IPS-15b (cell line): ENCODE data around the gene ZDHHC14.

ENCODE experiments used
- H3K27me3 ChIP-seq: one replicate; pipeline ENCODE4 v1.6.1; 2013; ENCODE audit warnings: low read length; ENCODE audit not compliant: control insufficient read depth, insufficient read depth
- H3K36me3 ChIP-seq: one replicate; pipeline ENCODE4 v1.6.1; 2013; ENCODE audit warnings: low read length; ENCODE audit not compliant: control insufficient read depth, insufficient read depth
- H3K4me1 ChIP-seq: one replicate; pipeline ENCODE4 v1.6.1; 2013; ENCODE audit warnings: mild to moderate bottlenecking, low read length; ENCODE audit not compliant: control insufficient read depth, insufficient read depth
- H3K4me3 ChIP-seq: one replicate; pipeline ENCODE4 v1.5.1; 2013; ENCODE audit warnings: low read depth, low read length
- H3K9ac ChIP-seq: one replicate; pipeline ENCODE4 v1.6.1; 2013; ENCODE audit warnings: low read depth, mild to moderate bottlenecking, low read length
- H3K9me3 ChIP-seq: one replicate; pipeline ENCODE4 v1.6.1; 2013; ENCODE audit warnings: mild to moderate bottlenecking, low read length; ENCODE audit not compliant: control insufficient read depth, insufficient read depth

The ZDHHC14 gene

DNA sequence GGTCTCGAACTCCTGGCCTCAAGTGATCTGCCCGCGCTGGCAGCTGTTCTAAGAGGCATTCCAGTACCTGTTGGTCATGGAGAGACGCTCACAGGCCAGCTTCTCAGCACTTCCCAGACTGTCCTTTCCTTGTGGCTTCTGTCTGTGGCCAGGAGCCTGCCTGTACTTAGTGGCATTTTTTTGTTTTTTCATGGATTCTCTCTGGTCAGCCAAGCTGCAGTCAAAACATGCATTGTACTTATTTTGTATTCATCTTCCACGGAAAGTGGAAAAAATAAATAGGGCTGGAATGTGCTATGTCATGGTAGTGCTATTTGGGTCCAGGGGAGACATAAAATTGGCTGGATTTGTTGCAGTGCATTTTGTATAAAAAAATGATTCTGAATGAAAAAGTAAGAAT, 29.1 kb downstream of the ZDHHC14 start:
- no peaks in the 10 kb centered on the region for H3K27me3 ChIP-seq
- no peaks in the 10 kb centered on the region for H3K9me3 ChIP-seq
- H3K9ac ChIP-seq = no peak overlapping the region
- no peak overlapping the region for H3K4me3 ChIP-seq
- no peaks in the 10 kb centered on the region for H3K36me3 ChIP-seq
- no peaks in the 10 kb centered on the region for H3K4me1 ChIP-seq

DNA sequence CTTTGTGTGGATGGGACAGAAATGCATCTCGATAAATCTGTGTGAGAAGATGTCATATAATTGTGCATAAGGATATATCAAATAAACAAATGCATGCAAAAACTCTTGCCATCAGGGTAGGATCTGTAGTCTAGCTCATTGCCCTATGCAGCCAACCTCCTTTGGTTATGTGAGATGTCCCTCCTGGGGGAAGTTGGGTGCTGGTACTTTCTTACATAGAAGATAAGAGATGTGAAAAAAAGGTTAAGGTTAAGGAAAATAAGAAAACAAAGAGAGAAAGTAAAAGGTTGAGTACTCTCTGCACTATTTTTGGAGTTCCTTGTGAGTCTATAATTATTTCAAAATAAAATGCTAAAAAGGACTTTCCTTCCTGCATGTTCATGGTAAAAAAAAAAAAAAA, 30.4 kb downstream of the ZDHHC14 start:
- no peak overlapping the region for H3K9ac ChIP-seq
- no peak overlapping the region for H3K4me3 ChIP-seq
- H3K9me3 ChIP-seq = no peaks in the 10 kb centered on the region
- H3K27me3 ChIP-seq = no peaks in the 10 kb centered on the region
- H3K4me1 ChIP-seq = no peaks in the 10 kb centered on the region
- no peaks in the 10 kb centered on the region for H3K36me3 ChIP-seq

DNA sequence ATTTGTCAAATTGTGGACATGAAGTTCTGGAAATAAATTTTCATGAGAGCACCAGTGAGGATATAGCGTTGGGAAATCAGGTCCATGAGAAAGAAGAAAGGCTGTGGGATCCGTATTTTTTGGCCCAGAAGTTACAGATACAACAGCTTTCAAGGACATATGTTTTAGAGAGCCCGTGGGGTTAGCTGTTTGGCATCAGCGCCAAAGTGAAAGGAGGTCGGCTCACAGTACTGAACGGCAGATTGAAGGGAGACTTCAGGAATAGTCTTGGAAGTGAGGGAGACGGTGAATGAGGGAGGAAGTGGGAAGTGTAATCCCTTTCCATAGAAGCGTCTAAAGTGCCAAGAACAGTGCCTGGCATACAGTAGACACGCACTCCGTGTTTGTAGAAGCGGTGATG, 31.8 kb downstream of the ZDHHC14 start:
- no peak overlapping the region for H3K4me3 ChIP-seq
- H3K9ac ChIP-seq = no peak overlapping the region
- no peaks in the 10 kb centered on the region for H3K4me1 ChIP-seq
- H3K9me3 ChIP-seq = no peaks in the 10 kb centered on the region
- no peaks in the 10 kb centered on the region for H3K36me3 ChIP-seq
- H3K27me3 ChIP-seq = no peaks in the 10 kb centered on the region

DNA sequence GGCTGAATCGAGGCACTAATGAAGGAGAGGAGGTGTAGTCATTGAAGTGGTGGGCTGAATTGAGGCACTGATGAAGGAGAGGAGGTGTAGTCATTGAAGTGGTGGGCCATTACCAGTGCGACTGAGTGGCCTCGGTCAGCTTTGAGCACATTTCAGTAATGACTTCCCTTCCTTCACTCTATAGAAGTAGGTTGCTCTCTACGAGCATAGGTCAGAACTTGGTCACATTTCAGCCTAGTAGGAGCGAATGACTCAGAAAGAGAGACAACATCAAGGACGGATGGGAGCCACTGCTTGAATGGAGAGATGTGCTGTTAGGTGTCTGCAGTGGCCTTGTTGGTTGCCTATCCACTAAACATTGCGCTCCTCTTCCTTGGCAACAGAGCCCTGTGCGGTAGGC, 39.5 kb downstream of the ZDHHC14 start:
- Histone ChIP-seq H3K36me3 (no peaks in the 10 kb centered on the region), H3K4me3 (no peak overlapping the region), H3K4me1 (peaks cover 4% of the 10 kb centered on the region), H3K9me3 (no peaks in the 10 kb centered on the region), H3K9ac (no peak overlapping the region), H3K27me3 (no peaks in the 10 kb centered on the region)

DNA sequence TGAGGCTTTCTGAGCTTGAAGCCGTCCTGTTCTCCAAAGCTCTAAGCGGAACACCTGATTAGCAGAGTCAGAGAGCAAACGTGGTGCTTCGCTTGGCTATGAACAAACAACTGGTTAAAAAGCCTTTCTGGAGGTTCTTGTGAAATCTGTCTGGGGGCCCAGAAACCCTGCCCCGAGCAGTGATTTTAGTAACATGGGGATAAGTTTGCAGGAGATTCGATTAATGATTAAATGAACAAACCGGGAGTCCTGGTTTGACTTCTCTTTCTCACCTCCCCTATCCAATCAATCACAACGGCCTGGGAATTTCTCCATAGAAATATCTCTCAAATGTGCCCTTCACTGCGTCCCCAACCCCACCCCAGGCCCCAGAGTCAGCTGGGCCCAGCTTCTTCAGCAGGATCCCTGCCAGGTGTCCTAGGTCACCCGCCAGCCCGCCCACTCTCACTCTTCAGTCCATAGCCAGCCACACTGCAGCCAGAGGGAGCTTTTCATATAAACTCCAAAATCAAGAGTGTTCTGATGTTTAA, 43.6 kb downstream of the ZDHHC14 start:
- Histone ChIP-seq H3K4me3 (no peak overlapping the region), H3K9ac (no peak overlapping the region), H3K9me3 (no peaks in the 10 kb centered on the region), H3K36me3 (no peaks in the 10 kb centered on the region), H3K27me3 (no peaks in the 10 kb centered on the region), H3K4me1 (peaks cover 9% of the 10 kb centered on the region)

DNA sequence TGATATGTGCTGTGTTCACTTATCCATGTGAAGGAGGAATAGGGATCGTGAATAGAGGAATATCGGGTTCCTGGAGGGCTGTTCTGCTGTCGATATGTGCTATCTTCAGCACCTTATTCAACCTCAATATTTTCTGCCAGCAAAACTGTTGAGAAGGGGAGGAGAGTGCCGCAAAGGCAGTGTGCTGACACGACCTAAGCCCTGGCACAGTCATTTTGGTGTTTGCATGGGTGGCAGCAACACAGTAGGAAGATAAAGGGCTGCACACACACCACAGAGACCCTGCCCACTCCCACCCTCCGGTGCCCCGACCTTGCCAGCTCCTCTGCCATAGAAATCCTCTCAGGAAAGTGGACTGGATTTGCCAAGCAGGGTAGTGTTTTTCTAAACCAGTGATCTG, 47.0 kb downstream of the ZDHHC14 start:
- H3K4me3 ChIP-seq = no peak overlapping the region
- no peaks in the 10 kb centered on the region for H3K27me3 ChIP-seq
- no peak overlapping the region for H3K9ac ChIP-seq
- H3K4me1 ChIP-seq = peaks cover 16% of the 10 kb centered on the region
- H3K36me3 ChIP-seq = no peaks in the 10 kb centered on the region
- no peaks in the 10 kb centered on the region for H3K9me3 ChIP-seq

DNA sequence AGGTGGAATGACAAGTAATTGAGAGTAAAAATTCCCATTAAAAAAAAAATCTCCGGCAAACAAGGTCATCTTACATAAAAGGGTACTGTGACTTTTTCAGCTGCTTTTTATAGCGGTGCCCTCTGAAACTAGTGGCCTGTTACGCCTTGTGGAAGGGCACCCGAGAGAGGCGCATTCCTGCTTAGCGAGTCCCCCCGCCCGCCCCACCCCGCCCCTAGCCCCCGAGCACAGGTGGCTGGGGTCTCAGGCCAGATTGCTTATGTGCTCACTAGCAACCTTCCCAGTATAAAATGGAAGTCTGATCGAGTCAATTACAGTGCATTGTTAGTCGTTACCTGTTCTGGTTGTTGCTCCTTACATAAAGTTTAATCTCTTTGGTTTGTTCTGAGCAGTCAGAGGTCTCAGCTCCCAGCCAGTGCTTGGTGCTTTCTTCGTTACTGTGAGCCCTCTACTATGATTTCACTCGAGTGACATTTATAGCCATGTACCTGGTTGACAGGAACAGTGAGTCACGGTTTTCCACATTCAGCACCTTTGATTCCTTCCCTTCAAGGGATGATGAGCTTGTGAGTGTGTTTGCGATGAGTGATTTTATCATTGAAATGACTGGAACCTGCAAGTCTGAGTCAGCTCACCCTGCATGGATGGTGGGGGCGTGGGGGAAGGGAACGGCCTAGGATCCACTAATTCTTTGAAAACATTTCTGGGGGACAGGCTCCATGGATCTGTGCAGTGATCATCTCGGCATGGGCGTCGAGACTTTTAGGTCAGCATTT, 47.6 kb downstream of the ZDHHC14 start:
- peaks cover 15% of the 10 kb centered on the region for H3K4me1 ChIP-seq
- H3K9me3 ChIP-seq = no peaks in the 10 kb centered on the region
- H3K4me3 ChIP-seq = no peak overlapping the region
- H3K9ac ChIP-seq = no peak overlapping the region
- H3K36me3 ChIP-seq = no peaks in the 10 kb centered on the region
- H3K27me3 ChIP-seq = no peaks in the 10 kb centered on the region

DNA sequence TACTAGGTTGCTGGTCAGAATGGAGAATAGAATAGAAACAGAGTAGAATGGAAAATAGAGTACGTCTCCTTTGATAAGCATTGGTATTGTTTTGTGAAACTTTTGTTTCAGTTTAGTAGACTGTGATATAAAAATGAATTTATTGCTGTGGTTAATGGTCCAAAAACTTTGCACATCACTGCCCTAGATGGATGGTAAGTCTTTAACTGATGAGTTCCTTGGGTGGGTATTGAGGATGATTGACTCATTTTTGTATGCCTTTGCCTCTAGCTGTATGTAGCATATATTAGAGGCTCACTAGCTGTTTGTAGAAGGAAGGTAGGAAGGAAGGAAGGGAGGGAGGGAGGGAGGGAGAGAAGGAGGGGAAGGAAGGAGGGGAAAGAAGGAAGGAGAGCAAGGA, 48.3 kb downstream of the ZDHHC14 start:
- Histone ChIP-seq H3K4me1 (peaks cover 12% of the 10 kb centered on the region), H3K36me3 (no peaks in the 10 kb centered on the region), H3K9ac (no peak overlapping the region), H3K9me3 (no peaks in the 10 kb centered on the region), H3K4me3 (no peak overlapping the region), H3K27me3 (no peaks in the 10 kb centered on the region)

DNA sequence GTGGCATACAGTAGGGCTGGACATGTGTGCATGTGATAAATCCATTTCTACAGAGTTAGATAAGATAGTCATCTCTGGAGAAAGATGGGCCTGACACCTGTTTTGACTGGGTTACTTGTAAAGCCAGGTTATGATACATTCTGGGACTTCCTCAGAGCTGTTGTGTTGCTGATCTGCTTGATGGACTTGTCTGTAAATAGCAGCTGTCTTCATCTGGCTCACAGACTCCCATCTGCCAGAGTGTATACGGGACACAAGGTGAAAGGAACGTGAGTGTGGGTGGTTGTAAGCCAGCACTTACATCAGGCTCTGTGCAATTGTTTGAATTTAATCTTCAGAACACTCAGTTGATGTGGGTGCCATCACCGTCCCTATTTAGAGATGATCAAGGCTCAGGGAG, 49.8 kb downstream of the ZDHHC14 start:
- H3K36me3 ChIP-seq = no peaks in the 10 kb centered on the region
- no peak overlapping the region for H3K9ac ChIP-seq
- H3K27me3 ChIP-seq = no peaks in the 10 kb centered on the region
- H3K4me3 ChIP-seq = no peak overlapping the region
- peaks cover 12% of the 10 kb centered on the region for H3K4me1 ChIP-seq
- H3K9me3 ChIP-seq = no peaks in the 10 kb centered on the region

DNA sequence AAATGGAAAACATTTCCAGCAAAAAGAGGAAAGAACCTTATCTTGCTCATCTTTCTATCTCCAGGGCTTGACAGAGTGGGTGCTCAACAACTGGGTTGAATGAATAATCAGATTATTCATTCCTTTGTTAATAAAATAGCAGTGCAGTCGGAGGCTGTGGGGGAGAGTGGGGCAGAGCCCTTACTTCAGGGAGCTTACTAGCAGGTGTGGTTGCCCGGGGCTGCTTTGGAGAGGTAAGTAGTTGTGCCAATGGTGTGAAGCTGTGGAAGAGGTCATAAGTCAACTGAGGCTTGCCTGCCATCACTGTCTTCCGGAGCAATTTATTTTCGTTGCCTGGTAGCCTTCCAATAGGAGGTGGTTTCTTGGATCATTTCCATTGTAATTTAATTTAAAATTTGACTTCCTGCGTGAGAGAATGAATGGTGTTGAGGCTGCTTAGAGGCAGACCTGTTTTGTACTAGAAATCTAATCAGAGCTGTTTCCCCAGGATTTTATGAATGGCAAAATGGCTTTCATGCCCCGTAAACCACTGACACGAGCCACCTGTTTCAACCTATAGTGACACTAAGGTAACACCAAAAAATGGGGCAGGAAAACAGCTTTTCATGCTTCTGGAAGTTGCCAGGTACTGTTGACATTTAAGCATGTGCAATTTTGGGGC, 51.4 kb downstream of the ZDHHC14 start:
- Histone ChIP-seq H3K4me1 (peaks cover 12% of the 10 kb centered on the region), H3K9ac (no peak overlapping the region), H3K36me3 (no peaks in the 10 kb centered on the region), H3K4me3 (no peak overlapping the region), H3K27me3 (no peaks in the 10 kb centered on the region), H3K9me3 (no peaks in the 10 kb centered on the region)

DNA sequence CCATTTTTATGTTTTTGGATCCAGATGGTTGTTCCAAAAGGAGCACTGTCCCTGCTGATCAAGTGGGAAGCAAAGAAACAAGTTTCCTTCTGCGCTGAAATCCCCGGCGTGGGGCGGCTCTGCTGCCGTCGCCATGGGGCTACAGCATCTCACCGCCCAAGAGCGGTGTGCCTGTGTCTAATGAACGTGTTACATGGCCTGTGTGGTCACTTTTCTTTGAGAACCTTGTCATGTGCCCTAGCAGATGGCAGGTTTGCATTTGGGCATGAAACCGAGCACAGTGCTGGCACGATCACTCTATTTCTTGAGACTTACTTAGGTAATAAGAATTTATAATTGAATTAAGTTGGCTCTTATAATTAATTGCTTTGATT, 51.9 kb downstream of the ZDHHC14 start:
- Histone ChIP-seq H3K27me3 (no peaks in the 10 kb centered on the region), H3K36me3 (no peaks in the 10 kb centered on the region), H3K9ac (no peak overlapping the region), H3K4me3 (no peak overlapping the region), H3K9me3 (no peaks in the 10 kb centered on the region), H3K4me1 (peaks cover 12% of the 10 kb centered on the region)

DNA sequence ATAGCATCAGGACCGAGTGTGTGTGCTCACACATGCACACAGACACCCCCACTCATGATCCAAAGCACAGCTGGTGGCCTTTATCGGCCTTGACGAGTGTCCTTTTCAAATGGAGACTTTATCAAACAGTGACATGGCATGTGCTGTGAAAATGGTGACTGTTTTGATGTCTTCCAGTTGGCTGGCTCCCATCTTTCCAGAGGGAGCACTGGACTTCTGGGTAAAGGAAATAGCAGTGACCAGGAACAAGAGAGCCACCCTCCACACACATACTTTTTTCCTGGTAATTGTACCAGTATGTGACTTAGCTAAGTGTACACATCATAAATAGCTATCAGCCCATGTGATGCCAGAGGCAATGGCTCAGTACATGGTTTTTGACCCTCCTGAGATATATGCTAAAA, 52.7 kb downstream of the ZDHHC14 start:
- Histone ChIP-seq H3K36me3 (no peaks in the 10 kb centered on the region), H3K27me3 (no peaks in the 10 kb centered on the region), H3K4me1 (peaks cover 12% of the 10 kb centered on the region), H3K4me3 (no peak overlapping the region), H3K9me3 (no peaks in the 10 kb centered on the region), H3K9ac (no peak overlapping the region)
